ENCODE measurements around the gene ST3GAL5.
"Not testable (repeated sequence)": the region's sequence is repeated elsewhere in the genome, so short reads cannot be mapped to it uniquely, and the experiment has no call there.

The ST3GAL5 gene

DNA sequence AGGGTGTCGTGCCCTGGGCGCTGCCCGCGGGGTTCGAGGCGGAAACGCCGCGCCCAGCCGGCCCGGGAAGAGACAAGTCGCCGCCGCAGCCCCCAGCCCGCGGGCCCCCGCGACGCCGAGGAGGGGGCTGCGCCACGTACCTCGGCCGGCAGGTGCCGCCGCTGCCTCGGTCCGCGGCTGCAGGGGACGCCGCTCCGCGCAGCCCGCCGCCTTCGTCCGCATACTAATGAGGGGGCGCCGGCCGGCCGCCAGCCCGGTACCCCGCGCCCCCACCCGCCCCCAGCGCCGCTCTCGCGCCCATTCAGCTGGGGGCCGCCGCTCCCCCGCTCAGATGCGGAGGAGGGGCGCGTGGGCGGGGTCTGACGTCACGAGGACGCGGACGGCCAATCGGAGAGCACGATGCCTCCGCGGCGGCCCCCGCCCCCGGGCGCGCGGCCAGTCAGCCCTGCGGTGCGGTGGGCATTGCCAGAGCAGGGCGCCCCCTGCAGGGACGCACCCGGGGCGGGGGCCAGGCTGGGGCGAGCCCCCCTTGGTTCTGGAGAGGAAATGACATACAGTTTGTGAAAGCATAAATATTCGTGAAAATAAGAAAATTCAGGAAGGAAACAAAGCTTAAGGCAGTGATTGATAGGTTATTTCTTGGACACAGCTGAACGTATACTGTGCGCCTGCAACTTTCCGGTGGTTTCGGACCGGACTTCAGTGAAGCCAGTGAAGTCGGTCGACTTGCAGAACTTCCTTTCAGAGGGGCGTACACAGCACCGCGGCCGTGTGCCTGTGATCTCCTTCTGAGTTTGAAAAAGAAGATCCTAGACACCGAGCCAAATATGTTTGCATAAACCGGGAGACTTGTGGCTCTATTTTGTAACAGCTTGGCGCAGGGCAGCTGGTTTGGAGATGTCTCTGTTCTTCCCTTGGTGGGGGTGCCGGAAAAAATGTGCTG is at the start of gene ST3GAL5:
Gene ST3GAL5, minus strand, starts transcription at position 307 of the 943 bp plus-strand sequence. Its CDS starts 85 bp downstream, at position 222.
- DNase-seq = peak; percentile 83

DNA sequence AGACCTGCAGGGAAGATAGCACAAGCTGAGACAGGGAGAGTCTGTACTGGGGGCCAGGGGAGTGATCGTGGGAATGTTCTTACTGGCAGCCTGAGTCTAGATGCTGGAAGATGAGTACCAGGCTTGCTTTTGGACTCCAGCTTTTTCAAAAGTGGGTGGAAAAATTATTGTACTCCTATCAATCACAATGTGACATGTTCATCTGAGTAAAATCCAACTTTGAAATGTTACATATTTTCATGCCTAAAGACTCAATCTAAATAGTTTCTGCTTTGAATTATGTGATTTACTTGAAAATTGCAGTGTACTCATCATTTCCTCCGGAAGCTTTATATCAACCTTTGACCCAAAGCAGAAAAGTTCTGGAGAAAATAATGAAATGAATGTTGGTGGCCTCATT is 49.7 kb upstream of the ST3GAL5 start:
- DNase-seq = no peak

DNA sequence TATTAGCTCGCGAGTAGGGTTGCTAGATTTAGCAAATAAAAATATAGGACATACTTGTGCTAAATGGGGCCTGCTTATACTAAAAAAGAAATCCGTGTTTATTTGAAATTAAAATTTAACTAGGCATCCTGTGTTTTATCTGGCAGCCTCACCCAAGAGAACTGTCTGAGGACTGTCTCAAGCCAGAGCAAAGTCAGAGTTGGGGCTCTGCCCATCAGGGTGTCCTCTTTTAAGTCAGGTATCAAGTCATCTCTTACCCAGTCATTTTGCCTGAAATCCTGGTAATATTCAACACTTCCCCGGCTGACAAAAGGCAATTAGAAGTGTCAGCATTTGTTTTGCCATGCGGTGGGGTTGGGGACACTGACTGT is 48.3 kb upstream of the ST3GAL5 start:
- no peak for DNase-seq

DNA sequence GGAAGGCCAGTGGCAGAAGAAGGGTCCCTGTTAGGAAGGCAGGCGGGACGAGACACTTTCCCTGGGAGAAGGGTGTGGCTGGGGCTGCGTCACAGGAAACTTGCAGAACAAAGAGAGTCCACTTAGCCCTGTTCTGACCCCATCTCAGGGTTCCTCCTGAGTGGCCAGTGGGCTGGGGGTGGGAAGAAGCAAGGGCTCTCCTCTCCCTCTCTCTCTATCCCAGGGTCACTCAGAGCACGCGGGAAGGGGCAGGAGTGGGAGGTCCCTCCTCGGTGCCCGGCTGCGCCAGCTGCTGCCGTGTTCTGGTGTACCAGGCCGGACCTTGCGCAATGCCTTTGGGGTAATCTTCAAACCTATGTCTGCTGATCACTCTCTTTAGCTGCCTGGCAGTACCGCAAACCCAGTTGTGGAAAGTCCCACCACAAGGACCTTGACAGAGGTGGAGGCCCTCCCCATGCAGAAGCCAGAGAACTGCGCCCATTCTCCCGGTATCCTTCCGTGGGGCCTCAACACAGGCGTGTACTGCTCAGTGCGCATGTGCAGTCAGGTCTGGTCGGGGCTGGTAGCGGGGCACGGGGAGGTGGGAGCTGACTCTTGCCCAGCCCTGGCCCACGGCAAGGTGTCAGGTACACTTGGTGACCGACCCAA is 47.8 kb upstream of the ST3GAL5 start:
- DNase-seq = no peak

DNA sequence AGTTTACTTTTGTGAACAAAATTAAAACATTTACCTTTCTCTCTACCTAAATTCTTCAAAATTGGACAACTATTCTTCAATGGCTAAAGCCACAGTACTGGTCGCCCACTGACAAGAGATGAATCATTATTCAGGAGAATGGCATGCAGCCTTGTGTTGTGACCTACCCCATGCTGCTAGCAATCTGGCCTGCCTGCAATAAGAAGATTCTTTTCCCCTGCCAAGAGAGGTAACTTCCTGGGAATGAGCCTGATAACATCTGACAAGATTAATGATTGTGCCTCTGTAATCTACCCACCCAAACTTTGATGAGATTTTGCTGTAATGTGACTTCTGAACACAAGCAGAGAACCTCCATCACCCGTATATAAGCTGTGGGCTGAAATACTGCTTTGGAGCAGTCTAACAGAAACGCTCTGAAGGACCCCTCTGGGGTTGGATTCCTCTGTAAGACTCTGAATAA is 47.0 kb upstream of the ST3GAL5 start:
- no peak for DNase-seq

DNA sequence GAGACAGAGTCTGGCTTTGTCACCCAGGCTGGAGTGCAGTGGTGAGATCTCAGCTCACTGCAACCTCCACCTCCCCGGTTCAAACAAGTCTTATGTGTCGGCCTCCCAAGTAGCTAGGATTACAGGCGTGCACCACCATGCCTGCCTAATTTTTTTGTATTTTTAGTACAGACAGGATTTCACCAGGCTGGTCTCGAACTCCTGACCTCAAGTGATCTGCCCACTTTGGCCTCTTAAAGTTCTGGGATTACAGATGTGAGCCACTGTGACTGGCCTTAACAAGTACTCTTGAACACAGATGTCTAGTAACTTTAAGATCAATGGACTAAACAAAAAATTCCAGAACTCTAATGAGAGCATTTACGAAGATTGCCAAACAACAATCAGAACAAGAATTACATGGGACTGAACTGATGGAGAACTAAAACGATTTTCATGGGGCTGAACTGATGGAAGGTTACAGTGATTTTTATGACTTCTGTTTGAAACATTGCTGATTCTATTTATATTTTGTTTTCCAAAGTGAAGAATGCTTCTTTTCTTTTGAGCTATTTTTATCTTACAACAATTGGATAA is 46.5 kb upstream of the ST3GAL5 start:
- no peak for DNase-seq

DNA sequence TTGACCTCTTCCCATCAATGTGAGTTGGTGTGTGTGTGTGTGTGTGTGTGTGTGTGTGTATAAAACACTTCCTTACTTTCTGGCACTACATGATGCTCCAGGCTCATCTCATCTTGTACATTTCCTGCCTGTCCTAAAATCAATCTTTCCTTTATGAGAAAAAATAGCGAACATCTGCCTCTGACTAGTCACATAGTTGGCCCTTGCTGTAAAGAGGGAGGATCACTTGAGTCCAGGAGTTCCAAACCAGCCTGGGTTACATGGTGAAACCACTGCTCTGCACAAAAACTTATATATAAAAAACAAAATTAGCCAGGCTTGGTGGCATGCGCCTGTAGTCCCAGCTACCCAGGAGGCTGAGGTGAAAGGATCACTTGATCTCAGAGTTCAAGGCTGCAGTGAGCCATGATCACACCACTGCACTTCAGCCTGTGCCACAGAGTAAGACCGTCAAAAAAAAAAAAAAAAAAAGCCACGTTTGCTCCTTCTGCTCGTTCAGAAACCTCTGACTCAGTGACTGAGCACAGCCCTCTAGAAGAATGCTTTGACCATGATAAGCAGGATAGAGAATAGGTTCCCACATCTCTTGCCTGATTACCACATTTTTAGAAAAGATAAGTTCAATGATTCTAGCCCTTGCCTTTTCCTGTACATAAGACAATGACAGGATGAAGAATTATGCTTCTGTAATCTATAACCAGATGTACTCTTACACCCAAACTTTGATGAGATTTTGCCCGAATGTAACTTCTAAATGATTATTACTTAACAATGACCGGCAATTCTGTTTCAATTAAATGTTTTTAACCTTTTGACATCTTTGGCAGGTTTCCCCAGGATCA is 45.2 kb upstream of the ST3GAL5 start:
- DNase-seq = no peak

DNA sequence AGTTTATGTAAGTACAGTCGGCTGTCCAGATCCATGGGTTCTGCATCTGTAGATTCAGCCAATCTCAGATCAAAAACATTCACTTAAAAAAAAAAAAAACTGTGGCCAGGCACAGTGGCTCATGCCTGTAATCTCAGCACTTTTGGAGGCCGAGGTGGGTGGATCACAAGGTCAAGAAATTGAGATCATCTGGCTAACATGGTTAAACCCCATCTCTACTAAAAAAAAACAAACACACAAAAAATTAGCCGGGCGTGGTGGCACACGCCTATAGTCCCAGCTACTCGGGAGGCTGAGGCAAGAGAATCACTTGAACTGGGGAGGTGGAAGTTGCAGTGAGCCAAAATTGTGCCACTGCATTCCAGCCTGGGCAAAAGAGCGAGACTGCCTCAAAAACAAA is 42.4 kb upstream of the ST3GAL5 start:
- not testable (repeated sequence) for DNase-seq

DNA sequence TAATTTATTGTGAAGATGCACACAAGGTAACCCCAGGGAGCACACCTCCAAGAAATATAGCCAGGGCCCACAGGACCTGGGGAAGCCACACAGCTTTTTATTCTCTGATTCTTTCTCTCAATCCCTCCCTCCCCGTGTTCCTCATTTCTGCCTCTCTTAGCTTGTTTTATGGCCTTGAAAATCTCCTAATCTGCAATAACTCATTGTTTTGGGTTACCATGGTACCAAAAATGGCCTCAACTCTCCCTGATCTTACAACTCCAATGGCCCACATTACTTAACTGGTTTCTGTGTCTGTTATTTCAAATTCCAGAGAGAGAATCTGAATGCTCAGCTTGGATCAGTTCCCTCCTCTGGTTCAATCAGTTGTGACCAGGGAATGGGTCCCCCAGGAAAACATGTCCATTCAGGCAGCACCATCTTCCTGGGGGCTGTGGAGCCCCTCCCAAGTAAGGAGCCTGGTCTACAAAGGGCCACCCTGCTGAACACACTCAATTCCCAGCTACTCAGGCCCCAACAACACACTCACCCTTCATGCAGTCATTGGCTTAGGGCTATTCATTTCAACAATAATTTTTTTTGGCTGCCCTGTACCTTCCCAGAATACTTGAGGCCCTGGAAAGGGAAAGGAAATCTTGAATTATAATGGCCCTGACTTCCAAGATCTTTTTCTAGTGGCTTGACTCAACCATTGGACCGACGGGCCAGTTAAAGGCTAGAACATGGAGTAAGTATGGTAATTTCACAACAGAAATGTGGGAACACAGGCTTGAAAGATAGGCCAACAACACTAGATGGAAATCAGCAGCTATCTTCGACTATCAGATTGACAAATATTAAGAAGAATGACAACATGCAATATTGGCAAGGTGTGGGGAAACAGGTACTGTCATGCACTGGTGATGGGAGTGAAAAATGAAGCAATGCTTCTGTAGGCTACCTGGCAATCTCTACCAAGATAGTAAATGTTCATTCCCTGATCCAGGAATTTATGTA is 41.6 kb upstream of the ST3GAL5 start:
- DNase-seq = no peak

DNA sequence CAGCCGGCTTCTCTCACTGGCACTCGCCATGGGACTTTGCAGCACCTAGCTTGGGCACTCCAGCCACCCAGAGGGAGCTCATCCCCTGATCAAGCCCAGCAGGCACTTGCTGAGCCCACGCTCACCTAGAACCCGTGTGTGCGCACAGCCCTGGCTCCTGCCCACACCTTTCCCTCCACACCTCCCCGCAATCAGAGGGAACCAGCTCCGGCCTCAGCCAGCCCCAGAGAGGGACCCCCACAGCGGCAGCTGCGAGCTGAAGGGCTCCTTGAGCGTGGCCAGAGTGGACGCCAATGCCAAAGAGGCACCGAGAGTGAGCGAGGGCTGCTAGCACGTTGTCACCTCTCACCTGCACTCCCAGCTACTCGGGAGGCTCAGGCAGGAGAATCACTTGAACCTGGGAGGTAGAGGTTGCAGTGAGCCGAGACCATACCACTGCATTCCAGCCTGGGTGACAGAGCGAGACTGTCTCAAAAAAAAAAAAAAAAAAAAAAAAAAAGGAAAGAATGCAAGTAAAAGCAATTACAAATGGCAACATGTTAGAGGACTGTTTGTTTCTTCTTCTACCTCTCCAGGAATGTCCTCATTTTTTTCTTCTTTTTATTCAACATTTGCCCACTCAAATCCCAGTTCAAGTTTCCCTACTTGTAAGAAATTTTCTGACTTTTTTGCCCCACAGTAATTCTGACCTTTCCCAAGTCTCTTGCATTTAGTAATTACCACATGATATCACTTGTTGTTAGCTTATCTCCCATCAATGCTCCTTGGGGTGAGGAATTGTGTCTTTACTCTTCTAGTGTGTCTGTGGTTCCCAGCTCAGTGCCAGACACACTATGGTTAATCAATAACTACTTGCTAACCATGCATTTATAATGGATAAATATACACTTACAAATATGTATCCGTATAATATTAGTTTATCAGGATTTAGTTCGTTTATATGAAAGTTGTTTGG is 40.6 kb upstream of the ST3GAL5 start:
- DNase-seq = no peak

DNA sequence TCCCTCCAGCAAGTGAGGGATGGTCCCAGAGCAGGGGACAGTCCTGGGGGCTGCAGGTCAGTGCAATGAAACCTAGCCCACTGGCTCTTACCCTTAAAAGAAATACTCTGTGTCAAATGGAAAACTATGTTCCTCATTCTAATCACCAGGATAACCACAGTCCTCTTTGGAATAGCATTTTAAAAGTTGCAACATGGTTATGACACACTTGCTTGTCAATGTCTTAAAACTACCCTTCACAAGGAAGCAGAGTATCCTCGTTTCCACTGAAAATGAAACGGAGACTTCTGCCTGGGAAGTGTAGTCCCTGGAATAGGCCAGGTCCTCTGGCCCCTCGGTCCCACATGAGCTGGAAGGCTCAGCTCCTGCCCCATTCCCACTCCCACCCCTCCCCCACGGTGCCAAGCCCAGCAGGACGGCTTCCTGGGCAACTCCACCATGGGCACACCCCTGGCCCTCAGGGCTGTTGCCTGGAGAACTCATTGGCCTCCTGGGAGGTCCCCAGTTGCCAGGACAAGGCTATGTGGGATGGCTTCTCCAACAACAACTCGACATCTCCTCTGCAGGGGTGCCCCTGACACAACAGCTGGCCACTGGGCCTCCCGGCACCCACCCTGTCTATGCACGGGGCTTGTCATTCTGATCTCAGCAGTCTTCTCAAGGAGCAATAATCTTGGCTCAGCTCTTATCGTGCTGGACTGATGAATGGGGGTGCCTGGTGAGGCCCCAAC is 38.3 kb upstream of the ST3GAL5 start:
- DNase-seq = peak; percentile 41

DNA sequence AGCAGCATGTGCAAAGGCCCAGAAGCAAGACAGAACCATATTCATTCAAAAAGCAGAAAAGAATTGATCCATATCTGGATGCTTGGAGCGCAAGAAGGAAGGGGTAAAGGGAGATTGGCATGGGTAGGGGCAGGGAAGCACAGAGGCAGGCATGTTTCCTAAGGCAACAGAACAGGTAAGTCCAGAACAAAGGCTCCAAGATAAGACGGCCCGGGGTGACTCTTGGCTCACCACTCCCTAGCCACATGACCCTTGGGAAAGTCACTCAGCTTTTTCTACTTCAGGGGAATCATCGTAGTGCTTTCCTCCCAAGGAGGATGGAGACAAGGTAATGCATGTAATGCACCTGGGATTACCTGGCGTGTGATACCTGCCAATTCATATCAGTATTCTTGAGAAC is 37.7 kb upstream of the ST3GAL5 start:
- no peak for DNase-seq

DNA sequence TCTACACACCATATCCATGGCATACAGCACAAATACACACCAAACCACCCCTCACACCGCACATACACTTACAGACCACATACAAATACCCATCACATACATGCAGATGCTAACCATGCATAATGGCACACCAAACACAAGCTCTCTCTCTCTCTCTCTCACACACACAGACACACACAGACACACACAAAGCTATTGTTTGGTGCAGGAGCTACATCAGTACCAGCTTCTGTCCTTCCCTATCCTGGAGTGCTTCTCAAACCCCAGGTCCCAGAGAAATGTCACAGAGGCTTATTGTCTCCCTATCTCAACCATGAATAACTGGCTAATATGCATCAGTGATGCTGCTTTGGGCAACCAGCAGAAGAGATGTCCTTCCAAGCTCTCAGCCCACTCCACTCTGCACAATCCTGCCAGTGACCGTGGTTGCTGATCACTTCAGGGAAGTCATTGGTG is 36.5 kb upstream of the ST3GAL5 start:
- no peak for DNase-seq

DNA sequence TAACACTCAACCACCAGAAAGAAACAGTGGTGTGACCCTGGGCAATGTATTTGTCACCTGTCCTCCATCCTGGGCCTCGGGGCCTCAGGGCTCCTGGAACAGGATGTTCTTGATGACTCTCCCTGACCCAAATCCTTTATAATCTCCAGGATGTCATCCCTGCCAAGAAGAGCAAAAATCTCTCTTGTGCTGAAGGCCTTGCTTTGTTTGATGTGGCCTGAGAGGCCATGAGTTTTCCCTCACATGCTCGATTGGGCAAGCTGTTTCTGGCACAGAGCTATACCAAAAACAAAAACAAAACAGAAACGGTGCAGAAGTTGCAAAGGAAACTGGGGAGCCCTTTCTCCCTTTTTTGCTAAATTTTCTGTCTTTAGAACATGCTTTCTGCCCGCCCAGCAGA is 35.7 kb upstream of the ST3GAL5 start:
- DNase-seq = no peak

DNA sequence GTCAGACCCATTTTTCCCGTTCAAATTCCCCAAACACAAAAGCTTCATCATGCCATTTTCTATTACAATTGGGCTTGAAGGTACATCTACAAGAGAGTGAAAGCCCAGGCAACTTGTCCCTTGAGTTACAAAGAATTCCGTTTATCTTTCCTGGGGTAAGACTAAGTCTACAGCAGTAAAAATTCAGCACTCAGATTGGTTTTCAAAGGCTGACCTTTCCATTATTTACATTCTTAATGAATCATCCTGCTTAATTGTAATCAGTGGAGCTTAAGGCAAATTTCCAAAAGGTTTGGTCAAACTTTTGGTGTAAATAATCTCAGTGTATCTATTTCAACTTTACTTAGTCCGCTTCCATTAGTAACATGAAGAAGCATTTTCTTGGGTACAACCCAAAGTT is 33.4 kb upstream of the ST3GAL5 start:
- DNase-seq = no peak

DNA sequence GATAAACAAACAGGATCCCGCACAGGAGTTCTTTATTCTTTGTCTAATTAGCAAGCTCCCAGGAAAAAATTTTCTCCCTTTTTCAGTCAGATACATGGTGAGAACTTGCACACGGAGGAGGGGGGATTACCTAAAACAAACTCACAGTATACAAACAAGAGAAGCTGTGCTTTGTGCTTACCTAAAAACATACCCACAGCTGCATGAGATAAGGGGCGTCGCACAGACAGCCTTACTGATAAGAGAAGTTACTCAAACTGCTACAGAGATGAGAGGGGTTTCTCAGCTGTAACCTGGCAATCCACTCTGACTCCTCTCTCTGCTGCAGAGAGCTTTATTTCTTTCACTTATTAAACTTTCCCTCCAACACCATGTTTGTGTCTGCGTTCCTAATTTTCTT is 32.9 kb upstream of the ST3GAL5 start:
- no peak for DNase-seq

DNA sequence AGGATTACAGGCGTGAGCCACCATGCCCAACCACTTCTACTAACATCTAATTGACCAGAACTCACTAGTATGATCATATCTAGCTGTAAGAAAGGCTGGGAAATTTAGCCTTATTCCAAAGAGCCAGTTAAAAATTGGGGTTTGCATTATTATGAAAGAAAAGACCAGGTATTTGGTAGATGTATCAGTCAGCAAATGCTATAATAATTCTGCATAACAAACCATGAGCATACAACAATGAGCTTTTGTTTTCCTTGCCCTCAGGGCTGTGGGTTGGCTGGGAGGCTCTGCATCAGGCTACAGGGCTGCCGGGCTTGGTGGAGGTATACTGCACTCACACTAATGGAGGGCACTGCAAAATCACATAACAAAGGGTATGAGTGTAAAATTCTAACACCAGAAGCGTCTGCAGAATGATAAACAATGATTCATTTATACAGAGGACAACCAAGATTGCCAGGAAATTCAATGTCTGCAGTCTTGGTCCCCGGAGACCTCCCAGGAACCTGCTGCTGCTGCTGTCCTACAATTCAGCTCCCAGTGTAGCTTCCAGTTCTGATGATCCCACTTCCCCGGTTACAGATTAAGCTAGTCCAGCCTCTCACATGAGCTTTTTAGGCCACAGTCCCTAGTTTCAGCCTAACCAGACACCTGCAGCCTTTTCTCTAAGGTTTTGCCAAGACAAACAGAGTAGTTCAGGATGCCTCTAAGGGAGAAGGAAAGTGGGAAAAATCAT is 32.2 kb upstream of the ST3GAL5 start:
- DNase-seq = no peak

DNA sequence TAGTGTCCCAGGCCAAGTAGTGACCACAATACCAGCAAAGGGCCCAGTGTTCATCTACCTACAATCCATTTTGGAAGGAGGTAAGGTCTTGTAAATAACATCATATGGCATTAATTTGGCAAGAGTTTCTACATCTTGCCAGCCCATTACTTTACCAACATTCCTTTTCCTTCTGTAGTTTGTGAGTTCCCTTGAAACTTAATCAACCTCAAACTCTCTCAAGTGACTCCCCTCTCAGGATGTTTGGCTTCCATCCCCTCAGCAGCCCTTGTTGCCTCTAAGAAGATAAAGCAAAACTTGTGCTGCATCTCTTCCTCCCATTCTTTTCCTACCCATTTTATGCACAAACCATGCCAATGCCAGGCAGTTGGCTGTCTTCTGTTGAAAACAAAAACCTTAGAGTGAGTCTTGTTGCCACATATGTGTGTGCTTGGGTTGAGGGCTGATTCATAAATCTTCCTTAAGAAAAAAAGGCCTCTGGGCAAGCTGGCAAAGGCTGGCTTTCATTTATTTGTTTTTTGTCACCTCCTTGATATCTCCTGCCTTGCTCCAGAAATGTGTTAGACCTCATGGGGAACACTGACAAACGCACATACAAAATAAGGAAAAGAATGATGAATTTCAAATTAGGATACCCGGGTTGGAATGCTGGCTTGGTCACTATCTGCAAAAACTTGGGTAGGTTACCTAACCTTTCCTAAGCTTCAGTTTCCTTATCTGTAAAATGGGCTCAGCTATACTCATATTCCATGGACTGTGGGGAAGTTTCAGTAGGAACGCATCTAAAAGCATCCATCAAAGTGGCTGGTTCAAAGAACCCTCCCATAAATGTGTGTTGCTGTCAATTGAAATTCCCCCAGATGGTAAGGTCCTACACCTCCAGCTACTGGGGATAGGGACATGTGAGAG is 29.4 kb upstream of the ST3GAL5 start:
- no peak for DNase-seq
